GM18951 (cell line): Measurements from ENCODE around the gene TOP2A.
"Not testable (repeated sequence)": the region's sequence is repeated elsewhere in the genome, so short reads cannot be mapped to it uniquely, and the experiment has no call there.

Experiments
- POLR2A ChIP-seq: IDR thresholded peaks from 4 replicates; pipeline ENCODE4 v1.6.1; 2011; ENCODE audit warnings: mild to moderate bottlenecking; ENCODE audit not compliant: insufficient read length, insufficient read depth; ENCODE audit errors: extremely low read depth
- in situ Hi-C: fragments of 300-500 bp; cut with MboI; formaldehyde crosslinking; loops from one replicate; pipeline ENCODE4 v1.12.0; 2022; ENCODE audit warnings: low sequenced_read_pairs, mixed read lengths, inconsistent platforms; ENCODE audit not compliant: unreplicated experiment

TOP2A gene

DNA sequence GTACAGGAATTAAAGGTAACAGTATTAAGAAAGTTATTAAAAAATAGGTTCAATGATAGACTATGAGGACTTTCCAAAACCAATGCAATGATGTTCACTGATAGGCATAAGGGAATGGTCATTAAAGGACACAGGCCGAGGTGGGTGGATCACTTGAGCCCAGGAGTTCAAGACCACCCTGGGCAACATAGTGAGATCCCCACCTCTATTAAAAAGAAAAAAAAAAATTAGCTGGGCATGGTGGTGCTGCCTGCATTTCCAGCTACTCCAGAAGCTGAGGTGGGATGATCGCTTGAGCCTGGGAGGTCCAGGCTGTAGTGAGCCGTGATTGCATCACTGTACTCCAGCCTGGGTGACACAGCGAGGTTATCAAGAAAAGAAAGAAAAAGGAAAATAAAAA, 5.9 kb downstream of the TOP2A start:
- no peak for TF ChIP-seq POLR2A
- in situ Hi-C loops: no loop called here

DNA sequence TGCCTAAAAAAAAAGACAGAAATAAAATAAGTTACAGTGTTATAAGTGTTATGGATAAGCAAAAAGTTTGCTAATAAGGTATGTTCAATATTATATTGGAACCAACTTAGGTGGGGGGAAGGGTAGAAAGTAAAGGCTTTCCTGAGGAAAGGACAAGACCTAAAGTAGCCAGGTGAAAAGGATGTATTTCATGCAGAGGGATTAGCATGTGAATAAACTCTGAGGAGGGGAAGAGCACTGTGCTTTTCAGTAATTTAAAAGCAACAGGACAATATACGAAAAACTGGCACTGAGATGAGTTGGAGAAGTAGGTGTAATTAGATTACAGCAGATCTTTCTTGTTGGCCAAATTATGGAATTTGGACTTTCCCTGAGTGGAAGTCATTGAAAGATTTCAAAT, 7.6 kb downstream of the TOP2A start:
- TF ChIP-seq POLR2A: no peak
- in situ Hi-C loops: no loop called here

DNA sequence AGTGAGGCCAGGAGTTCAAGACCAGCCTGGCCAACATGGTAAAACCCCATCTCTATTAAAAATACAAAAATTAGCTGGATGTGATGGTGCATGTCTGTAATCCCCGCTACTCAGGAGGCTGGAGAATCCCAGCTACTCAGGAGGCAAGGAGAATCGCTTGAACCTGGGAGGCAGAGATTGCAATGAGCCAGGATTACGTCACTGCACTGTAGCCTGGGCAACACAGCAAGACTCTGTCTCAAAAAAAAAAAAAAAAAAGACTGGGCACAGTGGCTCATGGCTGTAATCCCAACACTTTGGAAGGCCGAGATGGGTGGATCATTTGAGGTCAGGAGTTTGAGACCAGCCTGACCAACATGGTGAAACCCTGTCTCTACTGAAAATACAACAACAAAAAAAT, 8.2 kb downstream of the TOP2A start:
- in situ Hi-C loops: not testable (repeated sequence)

DNA sequence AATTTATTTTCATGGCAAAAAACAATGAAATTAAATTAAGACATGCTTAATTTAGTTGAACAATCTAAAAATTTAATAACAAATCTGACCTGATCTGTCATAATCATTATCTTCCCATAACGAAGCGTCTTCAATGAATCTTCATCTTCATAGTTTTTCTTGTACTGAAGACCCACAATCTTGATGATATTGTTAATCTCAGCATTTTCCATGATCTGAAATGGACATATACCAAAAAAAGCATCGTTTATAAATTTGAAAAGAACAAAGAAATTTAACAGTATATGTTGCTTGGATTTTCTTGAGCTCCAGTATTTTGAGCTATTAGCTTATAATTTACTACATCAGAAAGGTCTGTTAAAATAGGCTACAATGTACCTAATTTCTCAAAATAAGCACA, 10.2 kb downstream of the TOP2A start:
- in situ Hi-C loops: no loop called here

DNA sequence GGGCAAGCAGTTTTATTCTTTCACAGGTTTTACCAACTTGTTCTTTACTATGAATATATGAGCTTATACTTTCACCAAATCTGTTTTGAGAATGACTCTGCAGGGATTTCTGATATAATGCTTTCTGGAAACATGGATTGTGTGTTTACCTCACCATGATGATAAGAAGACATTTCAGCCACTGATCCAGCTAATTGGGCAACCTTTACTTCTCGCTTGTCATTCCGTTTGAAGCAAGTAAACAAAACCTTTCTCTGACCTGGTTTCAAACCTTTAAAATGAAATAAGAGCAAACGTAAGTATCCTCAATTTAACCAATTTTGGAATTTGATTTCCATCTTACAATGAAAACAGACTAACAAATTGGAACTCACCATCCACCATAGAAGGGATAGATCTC, 13.7 kb downstream of the TOP2A start:
- in situ Hi-C loops: no loop called here
- TF ChIP-seq POLR2A: no peak

More for the DNA sequence above, 10.2 kb downstream of the TOP2A start:
- no peak for TF ChIP-seq POLR2A

DNA sequence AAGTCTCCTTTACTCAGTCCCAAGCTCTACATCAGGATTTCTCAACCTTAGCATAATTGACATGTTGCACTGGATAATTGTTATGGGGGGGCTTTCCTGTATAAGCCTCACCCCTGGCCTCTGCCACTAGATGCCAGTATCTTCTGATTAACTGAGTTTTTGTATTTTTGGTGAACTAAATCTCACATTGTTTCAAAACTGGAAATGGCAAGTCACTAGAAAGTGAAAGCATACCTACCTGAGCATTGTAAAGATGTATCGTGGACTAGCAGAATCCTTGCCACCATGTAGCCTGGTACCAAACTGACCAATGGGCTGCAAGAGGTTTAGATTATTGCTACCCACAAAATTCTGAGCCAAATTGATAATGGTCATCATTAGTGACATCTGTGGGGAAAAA, 15.0 kb downstream of the TOP2A start:
- in situ Hi-C loops: no loop called here
- no peak for TF ChIP-seq POLR2A

DNA sequence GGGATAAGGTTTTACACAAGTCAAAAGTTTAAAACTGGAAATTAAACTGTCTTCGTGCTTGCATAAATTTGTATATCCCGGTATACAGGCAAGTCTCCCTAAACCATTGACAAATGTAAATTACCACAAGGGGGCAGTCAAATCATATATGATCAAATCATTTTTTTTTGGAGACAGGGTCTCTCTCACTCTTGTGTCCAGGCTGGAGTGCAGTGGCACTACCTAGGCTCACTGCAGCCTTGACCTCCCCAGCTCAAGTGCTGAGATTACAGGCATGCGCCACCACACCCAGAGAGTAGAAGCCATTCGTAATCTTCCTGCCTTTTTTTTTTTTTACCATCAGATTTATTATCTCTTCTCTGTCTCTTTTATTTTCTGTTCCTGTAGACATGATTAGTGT, 18.5 kb downstream of the TOP2A start:
- TF ChIP-seq POLR2A: no peak
- in situ Hi-C loops: no loop called here

DNA sequence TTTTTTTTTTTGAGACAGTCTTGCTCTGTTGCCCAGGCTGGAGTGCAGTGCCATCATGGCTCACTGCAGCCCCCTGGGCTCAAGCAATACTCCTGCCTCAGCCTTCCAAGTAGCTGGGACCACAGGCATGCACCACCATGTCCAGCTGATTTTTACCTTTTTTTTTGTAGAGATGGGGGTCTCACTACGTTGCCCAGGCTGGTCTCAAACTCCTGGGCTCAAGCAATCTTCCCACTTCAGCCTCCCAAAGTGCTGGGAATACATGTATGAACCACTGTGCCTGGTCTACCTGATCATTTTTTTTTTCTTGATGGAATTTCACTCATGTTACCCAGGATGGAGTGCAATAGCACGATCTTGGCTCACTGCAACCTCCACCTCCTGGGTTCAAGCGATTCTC, 31.1 kb downstream of the TOP2A start:
- in situ Hi-C loops: not testable (repeated sequence)

DNA sequence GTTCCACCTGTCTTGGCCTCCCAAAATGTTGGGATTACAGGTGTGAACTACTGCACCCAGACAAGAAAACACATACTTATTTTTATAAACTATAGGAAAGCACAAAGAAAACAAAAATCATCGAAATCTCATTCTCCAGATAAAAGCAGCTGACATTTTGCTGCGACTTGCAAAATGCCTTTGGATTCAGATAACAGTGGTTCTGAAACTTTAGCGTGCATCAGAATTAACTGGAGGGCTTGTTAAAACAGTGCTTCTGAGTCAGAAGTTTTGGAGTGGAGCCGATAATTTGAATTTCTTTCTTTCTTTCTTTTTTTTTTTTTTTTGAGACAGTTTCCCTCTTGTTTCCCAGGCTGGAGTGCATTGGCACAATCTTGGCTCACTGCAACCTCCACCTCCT, 35.4 kb downstream of the TOP2A start:
- in situ Hi-C loops: no loop called here
- TF ChIP-seq POLR2A: no peak

DNA sequence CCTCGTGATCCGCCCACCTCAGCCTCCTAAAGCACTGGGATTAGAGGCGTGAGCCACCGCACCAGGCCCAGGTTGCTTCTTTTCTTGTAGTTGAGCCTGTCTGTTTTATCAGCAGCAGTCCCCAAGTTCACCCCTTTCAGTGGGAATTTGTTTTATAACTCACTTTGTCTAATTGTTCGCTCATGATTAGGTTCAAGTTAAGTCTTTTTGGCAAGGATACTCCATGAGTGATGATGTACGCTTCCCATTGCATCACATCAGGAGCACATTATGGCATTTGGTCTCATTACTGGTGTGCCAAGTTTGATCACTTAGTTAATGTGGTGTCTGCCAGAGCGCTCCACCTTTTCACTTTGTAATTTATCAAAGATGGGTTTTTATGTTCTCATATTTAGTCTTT, 38.7 kb downstream of the TOP2A start:
- in situ Hi-C loops: no loop called here
- TF ChIP-seq POLR2A: no peak

DNA sequence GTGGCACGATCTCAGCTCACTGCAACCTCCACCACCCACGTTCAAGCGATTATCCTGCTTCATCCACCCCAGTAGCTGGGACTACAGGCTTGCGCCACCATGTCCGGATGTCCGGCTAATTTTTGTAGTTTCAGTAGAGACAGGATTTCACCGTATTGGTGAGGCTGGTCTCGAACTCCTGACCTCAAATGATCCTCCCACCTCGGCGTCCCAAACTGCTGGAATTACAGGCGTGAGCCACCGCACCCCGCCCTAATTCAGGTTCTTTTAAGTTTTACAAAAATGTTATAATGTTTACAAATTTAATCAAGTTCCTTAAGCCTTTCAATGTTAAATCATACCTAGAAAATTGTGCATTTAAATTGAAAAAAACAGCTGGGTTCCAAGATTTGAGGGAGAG, 39.9 kb downstream of the TOP2A start:
- no peak for TF ChIP-seq POLR2A
- in situ Hi-C loops: no loop called here

DNA sequence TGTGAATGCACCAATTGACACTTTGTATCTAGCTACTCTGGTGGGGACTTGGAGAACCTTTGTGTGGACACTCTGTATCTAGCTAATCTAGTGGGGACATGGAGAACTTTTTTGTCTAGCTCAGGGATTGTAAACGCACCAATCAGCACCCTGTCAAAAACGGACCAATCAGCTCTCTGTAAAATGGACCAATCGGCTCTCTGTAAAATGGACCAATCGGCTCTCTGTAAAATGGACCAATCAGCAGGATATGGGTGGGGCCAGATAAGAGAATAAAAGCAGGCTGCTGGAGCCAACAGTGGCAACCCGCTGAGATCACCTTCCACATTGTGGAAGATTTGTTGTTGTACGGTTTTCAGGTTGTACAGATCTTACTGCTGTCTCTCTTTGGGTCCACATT, 41.2 kb downstream of the TOP2A start:
- in situ Hi-C loops: not testable (repeated sequence)

DNA sequence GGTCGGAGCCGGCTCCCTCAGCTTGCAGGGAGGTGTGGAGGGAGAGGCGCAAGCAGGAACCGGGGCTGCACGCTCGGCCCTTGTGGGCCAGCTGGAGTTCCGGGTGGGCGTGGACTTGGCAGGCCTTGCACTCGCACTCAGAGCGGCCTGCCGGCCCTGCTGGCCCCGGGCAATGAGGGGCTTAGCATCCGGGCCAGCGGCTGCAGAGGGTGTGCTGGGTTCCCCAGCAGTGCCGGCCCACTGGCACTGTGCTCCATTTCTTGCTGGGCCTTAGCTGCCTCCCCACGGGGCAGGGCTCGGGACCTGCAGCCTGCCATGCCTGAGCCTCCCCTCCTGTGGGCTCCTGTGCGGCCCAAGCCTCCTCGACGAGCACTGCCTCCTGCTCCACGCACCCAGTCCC, 41.9 kb downstream of the TOP2A start:
- in situ Hi-C loops: not testable (repeated sequence)

DNA sequence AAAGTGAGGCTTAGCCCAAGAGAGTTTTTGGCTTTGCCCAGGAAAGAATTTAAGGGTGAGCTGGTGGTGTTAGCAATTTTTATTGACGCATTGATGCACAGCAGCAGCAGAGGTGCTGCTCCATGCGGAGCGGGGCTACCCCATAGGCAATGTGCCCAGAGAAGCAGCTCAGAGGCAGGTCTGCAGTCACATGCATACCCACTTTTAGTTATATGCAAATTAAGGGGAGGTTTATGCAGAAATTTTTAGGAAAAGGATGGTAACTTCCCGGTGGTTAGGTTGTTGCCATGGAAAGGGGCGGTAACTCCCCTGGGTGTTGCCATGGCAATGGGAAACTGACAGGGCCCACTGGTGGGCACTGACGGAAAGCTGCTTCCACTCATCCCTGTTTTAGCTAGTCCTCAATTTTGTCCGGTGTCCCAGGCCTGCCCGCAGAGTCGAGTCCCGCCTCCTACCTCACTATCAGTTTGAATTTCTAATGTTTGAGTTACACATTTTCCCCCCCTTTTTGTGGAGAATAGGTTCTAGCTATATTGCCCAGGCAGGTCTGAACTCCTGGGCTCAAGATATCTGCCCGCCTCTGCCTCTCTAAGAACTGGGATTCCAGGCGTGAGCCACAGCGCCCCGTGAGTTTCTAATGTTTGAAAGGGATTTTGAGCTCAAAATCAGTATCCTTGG, 42.7 kb downstream of the TOP2A start:
- in situ Hi-C loops: no loop called here
- TF ChIP-seq POLR2A: no peak

DNA sequence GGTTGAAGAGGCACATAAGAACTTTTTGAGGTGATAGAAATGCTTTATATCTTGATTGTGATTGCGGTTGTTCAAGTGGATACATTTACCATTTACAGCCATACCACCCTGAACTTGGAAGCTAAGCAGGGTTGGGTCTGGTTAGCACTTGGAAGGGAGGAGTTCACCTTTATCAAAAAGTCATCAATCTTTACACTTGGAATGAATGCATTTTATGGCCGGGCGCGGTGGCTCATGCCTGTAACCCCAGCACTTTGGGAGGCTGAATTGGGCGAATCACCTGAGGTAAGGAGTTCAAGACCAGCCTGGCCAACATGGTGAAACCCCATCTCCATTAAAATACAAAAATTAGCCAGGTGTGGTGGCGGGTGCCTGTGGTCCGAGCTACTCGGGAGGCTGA, 43.7 kb downstream of the TOP2A start:
- TF ChIP-seq POLR2A: no peak
- in situ Hi-C loops: no loop called here
